ENCODE results near the gene NKAP.
"Not testable (repeated sequence)": the region's sequence is repeated elsewhere in the genome, so short reads cannot be mapped to it uniquely, and the experiment has no call there.

NKAP gene

GRCh38 chrX:119935215-119935874 is 8.2 kb downstream of the NKAP start:
- DNase-seq = no peak

GRCh38 chrX:119922391-119922790 is 21.2 kb downstream of the NKAP start:
- not testable (repeated sequence) for DNase-seq

DNA sequence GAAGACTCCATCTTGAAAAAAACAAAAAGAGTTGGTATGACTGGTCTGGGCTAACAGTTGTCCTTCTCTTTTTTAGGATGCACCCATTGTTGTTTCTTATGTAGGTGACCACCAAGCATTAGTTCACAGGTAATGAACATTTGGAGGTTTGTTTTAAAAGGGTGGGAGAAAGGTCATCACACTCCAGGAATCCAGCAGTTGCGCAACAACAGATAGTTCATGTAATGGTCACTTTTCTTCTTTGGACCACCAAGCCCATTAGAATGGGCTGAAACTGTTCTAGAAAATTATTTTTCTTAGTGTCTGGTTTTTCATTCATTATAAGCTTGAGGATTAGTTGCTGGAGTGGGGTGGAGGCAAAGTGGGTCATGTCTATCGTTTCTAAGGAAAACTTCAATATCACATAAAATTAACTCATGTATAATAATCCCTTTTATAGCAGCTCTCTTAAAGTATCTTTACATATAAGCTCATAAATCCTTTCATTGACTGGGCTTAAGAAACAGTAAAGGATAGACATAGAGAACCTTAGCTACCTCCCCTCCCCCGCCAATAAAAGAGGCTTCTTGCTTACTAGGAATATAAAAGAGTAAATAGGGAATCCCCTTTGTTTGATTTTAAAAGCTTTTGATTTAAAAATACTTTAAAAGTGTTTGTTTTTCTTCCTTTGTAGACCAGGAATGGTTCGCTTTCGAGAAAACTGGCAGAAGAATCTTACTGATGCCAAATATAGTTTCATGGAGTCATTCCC is 23.5 kb downstream of the NKAP start:
- no peak for DNase-seq

GRCh38 chrX:119917877-119918276 is 25.7 kb downstream of the NKAP start:
- no peak for DNase-seq

- DNase-seq = no peak
Measured at GRCh38 chrX:119916310-119916709, 27.2 kb downstream of the NKAP start.

DNA sequence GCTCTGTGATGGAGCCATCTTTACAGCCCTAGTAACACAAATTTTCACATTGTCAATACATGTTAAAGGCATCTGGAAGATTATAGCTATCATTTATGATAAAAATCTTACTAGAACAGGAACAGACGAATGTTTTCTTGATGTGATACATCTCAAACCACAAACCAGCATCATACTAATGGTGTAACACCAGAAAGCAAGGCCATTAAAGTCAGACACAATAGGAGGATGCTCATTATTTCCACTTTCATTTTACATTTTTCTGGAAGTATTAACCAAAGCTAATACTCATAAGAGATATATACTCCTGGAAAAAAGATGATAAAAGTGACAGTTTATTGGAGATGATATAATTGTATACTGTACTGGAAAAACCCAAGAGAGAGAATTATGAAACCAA is 42.6 kb downstream of the NKAP start:
- no peak for DNase-seq

DNA sequence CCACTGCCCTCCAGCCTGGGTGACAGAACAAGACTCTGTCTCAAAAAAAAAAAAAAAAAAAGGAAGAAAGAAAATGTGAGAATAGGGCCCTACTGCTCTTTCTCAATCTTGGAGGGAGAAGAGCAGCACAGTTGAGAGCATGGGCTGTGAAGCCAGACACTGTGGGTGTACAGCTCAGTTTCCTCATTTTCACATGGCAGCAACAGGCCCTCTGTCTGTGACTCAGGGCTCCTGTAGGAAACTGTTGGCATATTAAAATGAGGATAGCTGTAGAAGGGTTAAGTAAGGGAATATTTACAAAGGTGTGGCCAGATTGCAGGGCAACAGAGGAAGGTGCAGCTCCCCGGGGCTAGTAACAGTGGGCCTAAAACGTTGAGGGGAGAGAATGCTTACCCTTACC is 44.4 kb downstream of the NKAP start:
- DNase-seq = peak in 1 of 2 donors; percentile 31

DNA sequence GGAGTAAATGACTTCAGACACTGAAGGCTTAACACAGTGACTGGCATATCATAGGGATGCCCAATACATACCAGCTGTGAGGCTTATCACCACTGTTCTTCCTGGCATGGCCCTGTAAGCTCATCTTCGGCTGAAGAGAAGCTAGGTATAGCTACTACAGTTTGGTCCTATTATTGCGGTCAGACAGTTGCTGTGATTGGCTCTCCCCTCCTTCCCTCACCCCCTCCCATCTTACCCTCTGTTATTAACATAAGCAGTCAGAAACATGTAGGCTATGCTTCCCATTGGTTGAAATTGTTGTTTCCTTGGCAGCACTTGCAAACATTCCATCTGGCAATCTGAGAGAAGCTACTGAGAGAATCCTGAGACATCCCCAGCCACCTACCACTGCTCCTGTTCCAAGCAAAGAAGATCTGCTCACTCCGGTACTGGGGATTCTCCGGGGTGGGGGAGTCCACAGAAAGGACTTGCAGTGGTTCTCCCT is 47.7 kb downstream of the NKAP start, which contains the start of gene AKAP14:
Gene AKAP14 (plus strand): TSS at position 51 of the 484 bp plus-strand sequence. CDS start 7,331 bp downstream, outside the sequence.
- no peak for DNase-seq

DNA sequence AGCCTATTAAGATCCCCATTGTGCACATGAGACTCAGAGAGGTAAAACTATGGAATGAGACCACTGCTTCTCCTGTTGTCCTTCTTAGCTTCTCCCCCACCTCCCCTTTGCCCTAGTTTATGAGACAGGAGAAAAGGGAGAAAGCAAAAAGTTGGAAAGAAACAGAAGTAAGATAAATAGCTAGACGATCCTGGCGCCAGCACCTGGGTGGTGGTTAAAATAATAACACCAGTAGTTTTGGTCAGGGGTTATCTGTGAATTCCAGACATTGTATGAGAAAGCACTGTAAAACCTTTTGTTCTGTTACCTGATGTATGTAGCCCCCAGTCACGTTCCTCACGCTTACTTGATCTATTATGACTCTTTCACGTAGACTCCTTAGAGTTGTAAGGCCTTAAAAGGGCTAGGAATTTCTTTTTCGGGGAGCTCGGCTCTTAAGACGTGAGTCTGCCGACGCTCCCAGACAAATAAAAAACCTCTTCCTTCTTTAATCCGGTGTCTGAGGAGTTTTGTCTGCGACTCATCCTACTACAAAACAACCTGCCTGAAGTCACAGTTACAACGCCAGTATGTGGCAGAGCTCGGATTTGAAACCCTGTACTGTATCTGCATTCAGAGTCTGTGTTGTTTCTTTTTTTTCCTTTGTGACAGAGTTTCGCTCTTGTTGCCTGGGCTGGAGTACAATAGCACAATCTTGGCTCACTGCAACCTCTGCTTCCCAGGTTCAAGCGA is 51.4 kb downstream of the NKAP start:
- not testable (repeated sequence) for DNase-seq

GRCh38 chrX:119890626-119891025 is 52.9 kb downstream of the NKAP start:
- DNase-seq = not testable (repeated sequence)

GRCh38 chrX:119887721-119888425 is 55.7 kb downstream of the NKAP start:
- peak; percentile 15 to 39 for DNase-seq

DNA sequence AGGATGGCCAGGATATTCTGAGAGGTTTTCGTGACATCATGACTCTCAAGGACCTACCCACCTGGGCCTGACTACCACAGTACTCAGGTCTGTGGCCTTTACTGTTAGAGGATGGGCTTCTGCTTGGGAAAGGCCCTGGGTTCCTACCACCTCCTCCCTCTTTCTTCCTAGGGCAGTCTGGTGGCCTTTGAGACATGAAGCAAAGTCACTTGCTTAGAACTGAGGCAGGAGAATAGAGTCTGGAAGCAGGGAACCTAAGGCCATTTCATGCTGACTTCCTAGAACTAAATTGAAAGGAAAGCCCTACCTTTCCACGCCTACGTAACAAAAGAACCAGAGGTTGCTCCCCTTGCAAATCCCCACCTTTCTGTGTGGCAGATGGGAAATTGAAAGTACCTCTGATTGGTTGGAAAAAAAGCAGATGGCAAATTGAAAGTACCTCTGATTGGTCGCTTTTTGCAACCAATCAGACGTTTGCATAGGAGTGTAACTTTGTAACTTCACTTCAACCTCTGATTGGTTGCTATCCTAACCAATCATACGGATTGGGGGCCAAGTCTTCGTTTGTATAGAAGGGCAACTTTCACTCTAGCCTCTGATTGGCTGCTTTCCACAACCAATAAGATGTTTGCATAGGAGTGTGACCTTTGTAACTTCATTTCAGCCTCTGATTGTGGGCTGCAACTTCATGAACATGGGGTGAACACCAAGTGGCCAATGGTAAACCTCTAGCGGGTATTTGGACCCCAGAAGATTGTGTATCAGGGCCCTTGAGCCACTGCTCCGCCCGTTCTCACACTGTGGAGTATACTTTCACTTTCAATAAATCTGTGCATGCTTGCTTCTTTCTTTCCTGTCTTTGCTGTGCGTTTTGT is 57.8 kb downstream of the NKAP start:
- no peak for DNase-seq

DNA sequence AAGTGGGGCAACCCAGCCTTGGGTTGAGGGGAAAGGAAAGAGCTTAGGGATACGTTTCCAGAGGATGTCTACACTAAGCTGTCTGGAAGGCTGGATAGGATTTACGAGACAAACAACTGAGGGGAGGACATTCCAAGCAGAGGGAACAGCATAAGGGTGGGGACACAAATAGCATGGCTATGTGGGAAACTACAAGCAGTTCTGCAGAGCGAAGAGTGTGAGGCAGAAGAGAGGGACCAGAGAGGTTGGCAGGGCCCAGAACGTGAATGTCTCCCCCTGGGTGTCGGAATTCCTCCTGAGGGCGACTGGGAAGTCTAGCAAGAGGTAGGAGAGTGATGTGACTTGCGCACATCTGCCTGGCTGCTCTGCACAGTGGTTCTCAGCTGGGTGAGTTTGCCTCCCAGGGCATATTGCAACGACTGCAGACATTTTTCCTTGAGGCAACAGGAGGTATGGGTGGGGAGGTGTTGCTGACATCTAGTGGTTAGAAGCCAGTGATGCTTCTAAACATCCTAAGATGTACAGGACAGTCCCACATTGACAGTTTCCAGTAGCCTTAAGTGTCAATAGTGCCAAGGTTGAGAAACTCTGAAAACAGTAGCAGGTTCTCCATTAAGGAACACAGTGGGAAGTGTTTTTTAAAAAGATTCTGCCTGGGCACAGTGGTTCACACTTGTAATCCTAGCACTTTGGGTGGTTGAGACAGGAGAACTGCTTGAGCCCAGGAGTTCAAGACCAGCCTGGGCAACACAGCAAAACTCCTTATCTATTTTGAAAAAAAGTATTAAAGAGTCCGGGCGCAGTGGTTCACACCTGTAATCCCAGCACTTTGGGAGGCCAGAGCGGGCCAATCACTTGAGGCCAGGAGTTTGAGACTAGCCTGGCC is 62.8 kb downstream of the NKAP start:
- DNase-seq = peak in 1 of 2 donors; percentile 15

DNA sequence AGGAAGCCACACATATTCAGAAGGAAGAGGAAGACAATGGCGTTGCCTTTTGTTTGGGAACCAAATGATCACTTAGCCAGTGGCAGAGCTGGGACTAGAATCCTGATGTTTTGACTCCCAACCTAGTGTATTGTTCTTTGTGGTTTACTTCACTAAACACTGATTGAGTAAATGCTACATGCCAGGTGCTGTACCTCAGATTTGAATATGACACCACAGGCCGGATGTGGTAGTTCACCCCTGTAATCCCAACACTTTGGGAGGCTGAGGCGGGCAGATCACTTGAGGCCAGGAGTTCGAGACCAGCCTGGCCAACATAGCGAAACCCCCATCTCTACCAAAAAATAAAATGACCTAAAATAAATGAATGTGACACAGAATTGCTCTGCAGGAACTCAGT is 63.5 kb downstream of the NKAP start:
- no peak for DNase-seq

DNA sequence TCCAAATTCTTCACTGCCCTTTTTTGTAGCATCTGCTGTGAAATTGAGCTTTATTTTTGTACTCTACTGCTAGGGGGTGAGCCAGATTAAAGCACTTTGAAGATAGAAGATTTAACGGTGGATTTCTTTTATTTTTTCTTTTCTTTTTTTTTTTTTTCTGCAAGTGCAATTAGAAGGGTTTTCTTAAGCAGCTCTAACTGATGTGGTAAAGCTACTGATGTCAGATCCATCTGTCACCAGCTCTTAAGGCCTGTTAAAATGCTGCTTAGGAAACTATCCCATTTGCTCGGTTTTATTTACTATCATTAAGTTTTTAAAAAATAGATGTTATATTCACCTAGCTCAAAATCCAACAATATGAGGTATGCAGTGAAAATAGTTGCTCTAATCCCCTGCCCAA is 64.8 kb downstream of the NKAP start:
- no peak for DNase-seq

- DNase-seq = peak; percentile 67 to 76
Measured at GRCh38 chrX:119871599-119872395, 71.8 kb downstream of the NKAP start, which contains the start of the genes NDUFA1 and RNF113A. Gene NDUFA1, plus strand, starts transcription at chrX:119871832. Its CDS starts 80 bp downstream, at chrX:119871912. Gene RNF113A, minus strand, starts transcription at chrX:119871733. Its CDS starts 120 bp downstream, at chrX:119871613.

- DNase-seq = no peak
Measured at GRCh38 chrX:119871245-119871598, 72.3 kb downstream of the NKAP start.
